Activated naive CD8-positive, alpha-beta T cell treated with anti-CD3 and anti-CD28 coated beads, Interleukin-2, amount 10 ng/mL, durations not matched to agents 7 days and 5 days (primary cell): ENCODE results near the gene DOCK1. TPM values are rescaled to one million over a fixed set of nuclear protein-coding genes. Genes with fewer than 3 reads are reported as not detected.
A peak's percentile ranks its signal among the peaks of the same experiment; 100 is the strongest.
"Not testable (repeated sequence)": the region's sequence is repeated elsewhere in the genome, so short reads cannot be mapped to it uniquely, and the experiment has no call there.

Source experiments
- ATAC-seq: fragments of 150-1000 bp; cut with Tn5 transposase; one replicate; pipeline ENCODE4 v1.10.0; 2021; ENCODE audit warnings: low read depth, moderate library complexity
- POLR2A ChIA-PET: fragments of 350-600 bp; sonication (Branson Sonifier 250); formaldehyde crosslinking; loops from one replicate; lab custom pipeline; 2021; ENCODE audit warnings: antibody characterized with exemption; lab: Charles Lee
- DNase-seq: peaks from one replicate; pipeline ENCODE4 v3.0.0; 2021
- H3K27ac Mint-ChIP-seq: one replicate; pipeline ENCODE4 v1.8.0; 2022; ENCODE audit warnings: mild to moderate bottlenecking, mixed read lengths
- H3K27me3 Mint-ChIP-seq: one replicate; pipeline ENCODE4 v1.8.0; 2022; ENCODE audit warnings: mild to moderate bottlenecking, moderate library complexity, mixed read lengths
- H3K36me3 Mint-ChIP-seq: one replicate; pipeline ENCODE4 v1.8.0; 2021; ENCODE audit warnings: mild to moderate bottlenecking, mixed read lengths
- H3K4me1 Mint-ChIP-seq: one replicate; pipeline ENCODE4 v1.8.0; 2021; ENCODE audit warnings: mixed read lengths
- H3K4me3 Mint-ChIP-seq: one replicate; pipeline ENCODE4 v1.8.0; 2022; ENCODE audit warnings: mild to moderate bottlenecking, moderate library complexity, mixed read lengths
- H3K9me3 Mint-ChIP-seq: one replicate; pipeline ENCODE4 v1.8.0; 2021; ENCODE audit warnings: mixed read lengths
- total RNA-seq, 2 experiments: library from RNA; stranded (reverse); gene quantifications; one replicate each; pipeline ENCODE4 v1.2.3, GENCODE V29; 2021

DOCK1 gene
- total RNA-seq, 2 experiments from 2014 or later, result 0.06 to 0.14 TPM

DNA sequence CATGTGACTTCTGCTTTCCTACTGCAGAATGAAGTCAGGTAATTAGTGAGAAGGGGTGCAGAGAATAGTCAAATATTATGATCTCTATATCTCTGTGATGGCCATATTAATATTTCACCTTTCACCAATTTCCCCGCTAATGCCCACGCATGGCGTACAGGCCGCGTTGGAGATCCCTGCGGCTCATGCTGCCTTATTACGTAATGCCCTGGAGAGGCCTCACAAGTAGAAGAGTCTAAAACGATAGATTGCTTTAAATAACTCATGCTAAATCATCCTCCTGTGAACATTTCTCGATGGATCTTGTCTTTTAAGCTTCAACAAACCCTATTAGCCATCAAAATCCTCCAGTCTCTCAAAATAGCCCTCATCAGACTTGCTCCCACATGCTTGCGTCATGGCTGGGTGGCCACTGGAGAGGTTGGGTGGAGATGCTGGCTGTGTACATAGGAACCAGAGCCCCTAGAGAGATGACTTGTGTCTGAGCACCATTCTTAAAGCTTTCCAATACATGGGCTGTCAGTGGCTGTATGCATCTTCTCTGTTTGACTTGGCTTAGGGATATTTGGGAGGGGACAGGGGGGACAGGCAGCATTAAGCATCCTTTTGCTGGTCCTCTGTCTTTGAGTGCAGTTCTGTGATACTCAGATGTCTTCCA is 370.7 kb downstream of the DOCK1 start:
- Mint-ChIP-seq H3K27me3 (peaks cover 2% of the 10 kb centered on the region), H3K27ac (no peak overlapping the region), H3K4me3 (no peak overlapping the region), H3K9me3 (no peaks in the 10 kb centered on the region), H3K36me3 (no peaks in the 10 kb centered on the region), H3K4me1 (no peaks in the 10 kb centered on the region)
- POLR2A ChIA-PET, result no interaction called here
- no peak for ATAC-seq
- no peak for DNase-seq

DNA sequence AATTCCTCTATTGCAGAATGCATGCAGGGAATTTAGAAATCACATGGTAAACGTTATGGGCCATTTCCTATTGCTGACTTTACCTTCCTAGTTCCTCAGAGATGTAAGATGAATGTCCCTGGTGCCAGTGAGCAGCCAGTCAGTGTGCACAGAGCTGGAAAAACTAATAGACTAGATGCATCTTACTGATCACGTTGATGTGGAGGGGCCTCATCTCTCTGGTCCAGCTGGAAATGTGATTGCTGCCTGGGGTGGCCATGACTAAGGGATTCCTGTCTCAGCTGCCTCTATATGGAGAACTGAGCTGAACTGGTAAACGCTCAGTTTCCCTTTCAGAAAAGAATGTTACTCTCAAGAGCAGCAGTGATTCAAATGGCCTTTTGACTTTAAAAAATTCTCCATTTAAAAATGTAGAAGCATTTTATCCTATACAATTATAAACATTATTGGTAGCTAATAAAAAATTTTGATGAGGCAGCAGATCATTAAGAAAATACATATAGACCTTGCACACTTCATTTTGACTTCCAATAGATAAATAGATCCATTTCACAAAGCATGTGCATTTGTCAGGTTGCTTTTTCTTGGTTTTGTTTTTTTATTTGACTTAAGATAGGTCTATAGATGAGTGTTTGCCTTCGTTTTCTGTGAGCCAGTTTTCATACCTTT is 371.7 kb downstream of the DOCK1 start:
- H3K4me1 Mint-ChIP-seq, result no peaks in the 10 kb centered on the region
- peaks cover 2% of the 10 kb centered on the region for H3K27me3 Mint-ChIP-seq
- DNase-seq (no peak), ATAC-seq (no peak)
- H3K36me3 Mint-ChIP-seq, result no peaks in the 10 kb centered on the region
- no peak overlapping the region for H3K27ac Mint-ChIP-seq
- H3K4me3 Mint-ChIP-seq, result no peak overlapping the region
- POLR2A ChIA-PET, result no interaction called here
- no peaks in the 10 kb centered on the region for H3K9me3 Mint-ChIP-seq

DNA sequence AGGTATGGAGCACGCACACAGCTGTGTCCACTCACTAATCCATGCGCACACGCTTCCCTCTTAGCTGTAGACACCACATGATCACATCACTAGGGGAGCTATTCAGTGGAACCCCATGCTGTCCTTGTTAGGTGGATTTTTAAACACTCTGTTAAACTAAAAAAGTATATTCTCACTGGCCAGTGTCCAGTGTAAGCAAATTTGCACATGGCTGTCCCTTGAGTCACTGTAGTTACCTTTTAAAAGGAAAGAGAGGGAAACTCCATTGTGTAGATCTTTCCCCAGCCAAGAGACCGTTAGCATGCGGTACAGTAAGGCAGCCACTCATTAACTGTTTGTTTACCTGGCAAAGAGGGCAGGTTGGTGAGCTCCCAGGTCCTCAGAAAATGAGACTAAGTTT is 372.8 kb downstream of the DOCK1 start:
- ATAC-seq (no peak), DNase-seq (no peak)
- H3K9me3 Mint-ChIP-seq, result no peaks in the 10 kb centered on the region
- H3K4me3 Mint-ChIP-seq, result no peak overlapping the region
- no peaks in the 10 kb centered on the region for H3K36me3 Mint-ChIP-seq
- no peaks in the 10 kb centered on the region for H3K4me1 Mint-ChIP-seq
- POLR2A ChIA-PET, result no interaction called here
- no peaks in the 10 kb centered on the region for H3K27me3 Mint-ChIP-seq
- H3K27ac Mint-ChIP-seq, result no peak overlapping the region

DNA sequence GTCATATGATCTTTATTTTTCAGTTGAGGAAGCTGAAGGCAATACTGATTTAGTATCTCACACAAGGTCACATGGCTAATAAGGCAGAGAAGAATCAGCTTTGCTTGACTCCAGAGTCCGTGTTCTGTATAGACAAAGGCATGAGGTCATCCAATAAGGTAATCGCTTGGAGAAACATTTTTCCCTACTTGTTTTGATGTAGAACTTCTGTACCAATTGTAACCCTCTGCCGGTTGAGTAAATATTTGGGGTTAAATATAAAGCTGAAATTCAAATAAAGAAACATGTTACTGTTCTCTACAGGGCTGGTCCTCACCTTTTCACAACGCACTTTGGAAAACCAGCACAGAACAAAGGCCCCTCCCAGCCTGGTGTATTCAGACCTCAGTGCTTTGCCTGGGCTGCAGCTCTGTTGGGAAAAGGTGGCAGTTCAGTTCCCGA is 374.1 kb downstream of the DOCK1 start:
- DNase-seq (no peak), ATAC-seq (no peak)
- Mint-ChIP-seq H3K36me3 (no peaks in the 10 kb centered on the region), H3K27ac (no peak overlapping the region), H3K9me3 (no peaks in the 10 kb centered on the region), H3K4me3 (no peak overlapping the region), H3K27me3 (no peaks in the 10 kb centered on the region), H3K4me1 (no peaks in the 10 kb centered on the region)
- POLR2A ChIA-PET, result no interaction called here

DNA sequence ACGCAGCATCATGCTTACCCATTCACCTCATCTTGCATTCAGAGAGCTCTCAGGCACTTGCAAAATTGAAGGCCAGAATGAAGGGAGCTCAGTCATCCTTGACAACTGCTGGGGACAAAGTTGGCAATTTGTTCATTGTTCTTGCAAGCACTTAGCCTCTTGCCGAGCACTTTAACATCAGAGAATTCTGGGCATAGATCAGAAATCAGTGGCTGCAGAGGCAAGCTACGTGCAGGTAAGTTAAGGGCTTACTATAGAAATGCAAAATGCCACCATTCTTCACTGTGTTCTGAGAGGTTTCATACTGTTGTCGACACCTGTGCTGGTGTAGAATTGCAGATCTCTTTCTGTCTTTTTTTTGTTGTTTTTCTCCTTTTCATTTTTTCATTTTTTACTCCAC is 375.2 kb downstream of the DOCK1 start:
- H3K27ac Mint-ChIP-seq, result no peak overlapping the region
- H3K4me1 Mint-ChIP-seq, result no peaks in the 10 kb centered on the region
- POLR2A ChIA-PET, result no interaction called here
- ATAC-seq (no peak), DNase-seq (no peak)
- H3K9me3 Mint-ChIP-seq, result no peaks in the 10 kb centered on the region
- H3K36me3 Mint-ChIP-seq, result no peaks in the 10 kb centered on the region
- no peak overlapping the region for H3K4me3 Mint-ChIP-seq
- H3K27me3 Mint-ChIP-seq, result peaks cover 4% of the 10 kb centered on the region

DNA sequence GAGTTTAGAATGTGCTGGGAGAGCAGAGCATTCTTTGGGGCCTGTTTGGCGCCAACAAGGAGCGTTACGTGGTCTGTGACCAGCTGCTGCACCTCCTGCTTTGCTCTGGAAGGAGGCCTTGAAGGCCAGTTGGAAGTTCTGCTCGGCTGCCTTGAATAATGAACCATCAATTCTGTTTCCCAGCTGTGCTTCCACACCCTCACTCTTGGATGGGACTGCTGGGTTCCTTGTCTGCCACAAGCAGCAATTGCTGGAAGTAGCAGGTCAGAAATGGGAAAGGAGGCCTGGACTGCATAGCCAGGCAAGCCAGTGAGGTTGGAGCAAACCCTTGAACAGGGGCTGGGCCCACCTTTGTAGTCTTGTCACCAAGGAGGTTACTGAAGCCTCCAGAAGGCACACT is 377.8 kb downstream of the DOCK1 start:
- Mint-ChIP-seq H3K36me3 (no peaks in the 10 kb centered on the region), H3K27ac (no peak overlapping the region), H3K9me3 (peaks cover 5% of the 10 kb centered on the region), H3K4me1 (no peaks in the 10 kb centered on the region), H3K27me3 (peaks cover 15% of the 10 kb centered on the region), H3K4me3 (no peak overlapping the region)
- POLR2A ChIA-PET, result no interaction called here
- no peak for DNase-seq
- ATAC-seq, result no peak

DNA sequence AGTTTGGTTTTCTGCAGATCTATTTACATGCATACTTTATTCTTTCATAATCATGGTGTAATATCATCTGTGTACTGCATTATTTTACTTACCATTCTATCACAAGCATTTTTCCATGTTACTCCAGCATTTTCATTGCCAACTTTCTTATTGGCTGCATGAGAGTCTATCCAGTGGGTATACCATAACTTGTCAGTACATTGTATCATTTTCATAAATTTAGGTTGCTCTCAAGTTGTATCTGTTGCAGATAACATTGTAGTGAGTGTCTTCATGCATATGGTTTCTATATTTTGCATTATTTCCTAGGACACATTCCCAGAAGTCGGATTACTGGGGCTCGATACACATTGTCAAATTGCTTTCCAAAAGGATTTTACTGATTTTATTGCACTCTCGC is 378.3 kb downstream of the DOCK1 start:
- no peak overlapping the region for H3K4me3 Mint-ChIP-seq

DNA sequence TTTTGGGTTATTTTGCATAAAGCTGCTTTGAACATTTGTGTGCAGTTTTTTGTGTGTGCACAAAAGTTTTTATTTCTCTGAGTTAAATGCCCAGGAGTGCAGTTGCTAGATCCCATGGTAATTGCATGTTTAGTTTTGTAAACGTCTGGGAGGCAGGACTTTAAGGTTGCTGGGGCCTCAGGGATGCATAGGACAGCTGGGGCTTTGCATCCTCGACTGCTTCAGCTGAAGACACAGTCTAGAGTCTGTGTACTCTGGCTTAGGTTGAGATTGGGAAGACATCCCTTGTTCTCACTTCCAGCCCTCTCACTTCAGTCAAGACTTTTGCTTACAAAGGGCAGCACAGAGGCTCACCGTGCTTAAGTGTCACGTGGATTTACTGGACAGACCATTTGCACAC is 385.6 kb downstream of the DOCK1 start:
- no peak for ATAC-seq
- no peaks in the 10 kb centered on the region for H3K36me3 Mint-ChIP-seq
- peaks cover 18% of the 10 kb centered on the region for H3K4me1 Mint-ChIP-seq
- H3K27ac Mint-ChIP-seq, result no peak overlapping the region
- no peak overlapping the region for H3K4me3 Mint-ChIP-seq
- DNase-seq, result no peak
- H3K9me3 Mint-ChIP-seq, result peaks cover 16% of the 10 kb centered on the region
- POLR2A ChIA-PET, result no interaction called here
- peaks cover 38% of the 10 kb centered on the region for H3K27me3 Mint-ChIP-seq

More for the DNA sequence above, 378.3 kb downstream of the DOCK1 start:
- Mint-ChIP-seq H3K4me1 (no peaks in the 10 kb centered on the region), H3K27me3 (peaks cover 15% of the 10 kb centered on the region), H3K9me3 (peaks cover 8% of the 10 kb centered on the region), H3K27ac (no peak overlapping the region), H3K36me3 (no peaks in the 10 kb centered on the region)
- ATAC-seq, result no peak
- POLR2A ChIA-PET, result no interaction called here
- no peak for DNase-seq

DNA sequence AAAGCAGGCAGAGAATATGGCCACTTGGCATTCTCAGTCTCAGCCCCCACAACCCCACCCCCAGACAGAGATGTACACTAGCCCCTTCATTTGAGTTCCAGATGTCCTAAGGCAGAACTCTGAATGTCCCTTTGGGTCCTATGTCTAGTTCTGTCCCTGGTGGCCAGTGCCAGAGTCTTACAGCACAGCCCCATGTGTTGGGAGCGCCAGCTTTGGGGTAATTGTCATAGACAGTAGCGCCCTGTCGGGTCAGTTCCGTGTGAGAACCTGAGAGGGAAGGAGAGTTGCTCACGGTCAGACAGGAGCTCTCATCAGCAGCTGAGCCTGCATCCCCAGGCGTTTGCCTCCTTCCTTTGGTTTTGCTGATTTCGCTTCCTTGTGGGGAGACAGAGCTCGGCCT is 386.1 kb downstream of the DOCK1 start:
- Mint-ChIP-seq H3K27me3 (peaks cover 41% of the 10 kb centered on the region), H3K4me3 (no peak overlapping the region), H3K4me1 (peaks cover 20% of the 10 kb centered on the region), H3K36me3 (no peaks in the 10 kb centered on the region), H3K27ac (no peak overlapping the region), H3K9me3 (peaks cover 17% of the 10 kb centered on the region)
- ATAC-seq, result no peak
- DNase-seq, result no peak
- POLR2A ChIA-PET, result no interaction called here

DNA sequence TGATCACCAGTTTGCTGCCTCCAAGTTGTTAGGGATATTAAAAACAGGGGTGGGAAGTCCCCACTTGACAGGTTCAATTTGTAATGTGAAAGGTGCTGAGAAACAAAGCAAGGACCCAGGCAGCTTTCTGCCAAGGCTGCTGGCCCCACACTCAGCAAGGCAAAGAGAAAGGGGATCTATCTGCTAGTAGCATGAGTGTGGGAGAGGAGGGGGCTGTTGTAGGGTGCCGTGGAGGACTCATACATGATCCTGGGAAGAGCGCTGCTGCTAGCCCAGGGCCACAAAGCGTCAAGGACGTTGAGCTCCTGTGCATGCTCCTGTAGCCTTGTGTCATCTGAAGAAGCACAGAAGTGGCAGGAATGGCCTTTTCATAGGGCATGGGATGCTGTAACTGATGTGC is 387.7 kb downstream of the DOCK1 start:
- no peak overlapping the region for H3K27ac Mint-ChIP-seq
- ATAC-seq, result no peak
- DNase-seq, result no peak
- peaks cover 14% of the 10 kb centered on the region for H3K9me3 Mint-ChIP-seq
- POLR2A ChIA-PET, result no interaction called here
- H3K36me3 Mint-ChIP-seq, result no peaks in the 10 kb centered on the region
- no peak overlapping the region for H3K4me3 Mint-ChIP-seq
- H3K27me3 Mint-ChIP-seq, result peaks cover 44% of the 10 kb centered on the region
- peaks cover 20% of the 10 kb centered on the region for H3K4me1 Mint-ChIP-seq

DNA sequence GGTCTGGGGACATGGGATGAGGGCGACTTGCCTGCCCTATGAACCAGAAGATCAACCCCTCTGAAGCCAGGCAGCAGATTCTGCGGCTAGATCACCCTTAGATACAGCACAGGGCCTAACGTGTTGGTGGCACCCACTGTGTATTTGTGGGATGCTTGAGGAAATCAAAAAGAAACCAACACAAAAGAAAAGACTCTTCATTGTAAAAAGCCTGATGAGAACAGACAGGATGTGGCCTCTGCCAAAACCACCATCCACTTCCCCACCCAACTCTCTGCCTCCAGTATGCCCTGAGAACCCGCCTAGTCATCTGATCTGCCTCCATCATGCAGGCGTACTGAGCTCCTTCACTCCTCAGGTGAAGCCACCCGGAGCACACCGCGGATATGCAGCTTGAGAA is 388.4 kb downstream of the DOCK1 start:
- Mint-ChIP-seq H3K27ac (peak overlapping the region; percentile 10), H3K9me3 (peaks cover 11% of the 10 kb centered on the region), H3K4me1 (peaks cover 20% of the 10 kb centered on the region), H3K4me3 (peak overlapping the region; percentile 28), H3K36me3 (no peaks in the 10 kb centered on the region), H3K27me3 (peaks cover 47% of the 10 kb centered on the region)
- ATAC-seq (peak; percentile 90), DNase-seq (peak; percentile 55)
- POLR2A ChIA-PET, result no interaction called here

DNA sequence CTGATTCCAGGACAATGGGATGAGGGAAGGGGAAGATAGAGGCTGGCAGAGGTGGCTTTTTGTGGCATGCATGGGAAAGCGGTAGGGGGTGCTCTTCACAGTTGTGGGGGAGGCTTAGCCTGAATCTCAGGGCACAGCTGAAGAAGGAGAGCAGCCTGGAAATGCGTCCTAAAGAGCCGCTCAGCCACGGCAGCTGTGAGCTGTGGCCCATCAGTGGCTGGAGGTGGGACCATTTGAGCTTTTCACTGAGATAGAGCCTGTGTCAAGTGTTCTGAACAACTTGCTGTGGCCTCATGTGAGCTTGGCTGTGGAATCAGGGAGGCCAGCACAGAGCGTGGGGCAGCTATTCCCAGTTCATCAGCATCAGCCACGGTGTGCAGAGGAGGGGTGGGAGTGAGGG is 391.5 kb downstream of the DOCK1 start:
- Mint-ChIP-seq H3K27me3 (peaks cover 36% of the 10 kb centered on the region), H3K4me1 (peaks cover 20% of the 10 kb centered on the region), H3K36me3 (no peaks in the 10 kb centered on the region), H3K4me3 (no peak overlapping the region), H3K27ac (peak overlapping the region; percentile 7), H3K9me3 (peaks cover 7% of the 10 kb centered on the region)
- ATAC-seq (no peak), DNase-seq (no peak)
- POLR2A ChIA-PET, result no interaction called here

DNA sequence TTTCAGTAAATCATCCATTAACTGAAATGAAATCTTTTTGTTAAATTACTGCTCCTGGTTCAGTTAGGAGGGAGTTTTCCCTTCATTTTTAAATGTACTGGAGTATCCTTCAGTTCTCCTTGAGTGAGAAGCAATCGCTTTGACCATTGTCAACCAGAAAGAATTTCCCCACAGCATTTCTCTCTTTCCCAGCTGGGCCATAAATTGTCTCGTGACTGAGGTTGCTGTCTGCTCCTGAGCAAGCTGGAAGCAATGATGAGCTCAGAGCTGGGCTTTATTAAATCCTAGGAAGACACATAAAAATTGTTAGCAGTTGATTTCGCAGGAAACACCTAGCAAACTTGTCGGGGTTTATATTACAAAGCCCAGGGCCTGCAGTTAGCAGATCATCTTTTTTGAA is 393.2 kb downstream of the DOCK1 start:
- POLR2A ChIA-PET, result no interaction called here
- H3K4me1 Mint-ChIP-seq, result peaks cover 11% of the 10 kb centered on the region
- no peaks in the 10 kb centered on the region for H3K36me3 Mint-ChIP-seq
- peaks cover 29% of the 10 kb centered on the region for H3K27me3 Mint-ChIP-seq
- H3K27ac Mint-ChIP-seq, result no peak overlapping the region
- ATAC-seq, result no peak
- H3K9me3 Mint-ChIP-seq, result peaks cover 7% of the 10 kb centered on the region
- no peak for DNase-seq
- no peak overlapping the region for H3K4me3 Mint-ChIP-seq

DNA sequence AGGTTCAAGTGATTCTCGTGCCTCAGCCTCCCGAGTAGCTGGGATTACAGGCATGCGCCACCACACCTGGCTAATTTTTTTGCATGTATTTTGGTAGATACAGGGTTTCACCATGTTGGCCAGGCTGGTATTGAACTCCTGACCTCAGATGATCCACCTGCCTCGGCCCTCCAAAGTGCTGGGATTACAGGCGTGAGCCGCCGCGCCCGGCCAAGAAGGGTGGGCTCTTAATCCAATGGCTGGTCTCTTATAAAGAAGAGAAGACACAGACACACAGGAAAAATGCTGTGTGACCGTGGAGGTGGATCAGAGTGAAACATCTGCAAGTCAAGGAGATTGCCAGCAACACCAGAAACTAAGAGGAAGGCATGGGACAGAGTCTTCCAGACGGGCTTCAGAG is 394.0 kb downstream of the DOCK1 start:
- H3K9me3 Mint-ChIP-seq, DNase-seq, H3K36me3 Mint-ChIP-seq, H3K4me3 Mint-ChIP-seq, POLR2A ChIA-PET, ATAC-seq, H3K4me1 Mint-ChIP-seq, H3K27ac Mint-ChIP-seq: not testable (repeated sequence)
- peaks cover 29% of the 10 kb centered on the region for H3K27me3 Mint-ChIP-seq
